B cell (primary cell): ENCODE results near the gene ZNF677. TPM values are rescaled to one million over a fixed set of nuclear protein-coding genes. Genes with fewer than 3 reads are reported as not detected.

Source experiments
- ATAC-seq: fragments of 200-7000 bp; cut with Tn5 transposase; one replicate; pipeline ENCODE4 v1.10.0; 2021; ENCODE audit warnings: low read depth, mild to moderate bottlenecking, moderate number of reproducible peaks, moderate library complexity
- CTCF ChIA-PET: fragments of 350-600 bp; sonication (Branson Sonifier 250); formaldehyde crosslinking; loops from one replicate; lab custom pipeline; 2021; ENCODE audit warnings: antibody characterized with exemption, inconsistent platforms; lab: Charles Lee
- POLR2A ChIA-PET: fragments of 350-600 bp; sonication (Branson Sonifier 250); formaldehyde crosslinking; loops from one replicate; lab custom pipeline; 2021; ENCODE audit warnings: antibody characterized with exemption; lab: Charles Lee
- DNase-seq: peaks from one replicate; pipeline ENCODE4 v3.0.0; 2013
- H2AFZ ChIP-seq: 2 replicates; pipeline ENCODE4 v1.6.1; 2012; ENCODE audit warnings: mild to moderate bottlenecking, low read depth, low read length; ENCODE audit not compliant: insufficient read depth, poor library complexity, severe bottlenecking
- H3K27ac ChIP-seq, 2 donors: 1 replicate in 1 of 2; 2 replicates in 1 of 2; pipeline ENCODE4 v1.5.1; 2012 to 2013; ENCODE audit warnings: low read length in 2 of 2, mild to moderate bottlenecking in 2 of 2, moderate library complexity in 1 of 2
- H3K27me3 ChIP-seq, 4 experiments: fragments of 200-600 bp in 1 of 4; sonication (generic) in 1 of 4; replicated peaks in 1 of 4; 1 replicate in 2 of 4; 2 replicates in 2 of 4; pipeline versions ENCODE4 v1.6.1 to v1.7.0; 2013 to 2016; ENCODE audit warnings: low read length in 3 of 4, mild to moderate bottlenecking in 2 of 4, mixed read lengths in 1 of 4, moderate library complexity in 1 of 4; ENCODE audit not compliant: insufficient read depth in 4 of 4, control insufficient read depth in 3 of 4; ENCODE audit errors: control extremely low read depth in 1 of 4
- H3K36me3 ChIP-seq, 2 experiments: replicated peaks in 1 of 2; 1 replicate in 1 of 2; 2 replicates in 1 of 2; pipeline versions ENCODE4 v1.6.1 to v1.7.1; 2013; ENCODE audit warnings: low read length in 1 of 2; ENCODE audit not compliant: insufficient read depth in 2 of 2, control insufficient read depth in 1 of 2; ENCODE audit errors: control extremely low read depth in 1 of 2, extremely low read depth in 1 of 2
- H3K4me1 ChIP-seq, 2 donors: fragments of 200-600 bp in 1 of 2; sonication (generic) in 1 of 2; 1 replicate in 1 of 2; 2 replicates in 1 of 2; pipeline versions ENCODE4 v1.5.1 to v1.6.1; 2013 to 2017; ENCODE audit warnings: low read length in 2 of 2; ENCODE audit not compliant: control insufficient read depth in 2 of 2, insufficient read depth in 2 of 2
- H3K4me2 ChIP-seq: replicated peaks from 2 replicates; pipeline ENCODE3; 2012; ENCODE audit warnings: mild to moderate bottlenecking, low read depth, low read length; ENCODE audit not compliant: poor library complexity, severe bottlenecking
- H3K4me3 ChIP-seq, 5 experiments: fragments of 200-600 bp in 1 of 5; sonication (generic) in 1 of 5; 1 replicate in 3 of 5; 2 replicates in 2 of 5; pipeline versions ENCODE4 v1.5.1 to v1.7.0; 2011 to 2016; ENCODE audit warnings: low read length in 4 of 5, mild to moderate bottlenecking in 4 of 5, low read depth in 2 of 5, control low read depth in 1 of 5, moderate library complexity in 1 of 5; ENCODE audit not compliant: insufficient read depth in 1 of 5; ENCODE audit errors: control extremely low read depth in 1 of 5, extremely low read depth in 1 of 5
- H3K79me2 ChIP-seq: fragments of 200-600 bp; sonication (generic); one replicate; pipeline ENCODE4 v1.6.0; 2016; ENCODE audit warnings: low read length; ENCODE audit not compliant: control insufficient read depth, insufficient read depth
- H3K9ac ChIP-seq: fragments of 200-600 bp; sonication (generic); 2 replicates; pipeline ENCODE4 v1.6.1; 2017; ENCODE audit warnings: mild to moderate bottlenecking, low read length, moderate library complexity
- H3K9me3 ChIP-seq, 3 donors: one replicate each; pipeline versions ENCODE4 v1.6.1 to v1.7.1; 2013; ENCODE audit warnings: low read length in 2 of 3; ENCODE audit not compliant: control insufficient read depth in 2 of 3, insufficient read depth in 1 of 3; ENCODE audit errors: control extremely low read depth in 1 of 3
- H4K20me1 ChIP-seq: 2 replicates; pipeline ENCODE4 v1.6.0; 2012; ENCODE audit warnings: mild to moderate bottlenecking, low read length; ENCODE audit not compliant: insufficient read depth, control insufficient read depth, poor library complexity, severe bottlenecking
- H3K27ac Mint-ChIP-seq: one replicate; pipeline ENCODE4 v1.8.0; 2021; ENCODE audit warnings: mixed read lengths
- H3K27me3 Mint-ChIP-seq: one replicate; pipeline ENCODE4 v1.8.0; 2021; ENCODE audit warnings: mixed read lengths
- H3K4me1 Mint-ChIP-seq: one replicate; pipeline ENCODE4 v1.8.0; 2021; ENCODE audit warnings: mixed read lengths
- H3K4me3 Mint-ChIP-seq: one replicate; pipeline ENCODE4 v1.8.0; 2021; ENCODE audit warnings: mixed read lengths
- H3K9me3 Mint-ChIP-seq: one replicate; pipeline ENCODE4 v1.8.0; 2022; ENCODE audit warnings: mixed read lengths; ENCODE audit not compliant: insufficient read depth
- EZH2 ChIP-seq: IDR thresholded peaks from 2 replicates; pipeline ENCODE4 v1.6.1; 2012; ENCODE audit warnings: borderline replicate concordance, low read depth, mild to moderate bottlenecking, moderate library complexity, low read length; ENCODE audit not compliant: insufficient read depth, poor library complexity, severe bottlenecking
- WGBS: methylation state at CpG from one replicate; pipeline ENCODE4 v1.1.5; 2013; ENCODE audit warnings: missing lambda C conversion rate; ENCODE audit not compliant: insufficient coverage; 5-methylcytosine and 5-hydroxymethylcytosine counted together
- intact Hi-C: fragments of 100-400 bp; cut with micrococcal nuclease; formaldehyde crosslinking; loops from one replicate; pipeline ENCODE4 v1.10.0; 2022
- polyA plus RNA-seq: library from polyadenylated mRNA; depleted of rRNA; stranded (reverse); fragments of >200 nt; gene quantifications from 2 replicates; pipeline ENCODE4 v1.2.3, GENCODE V29; 2012
- total RNA-seq, 2 donors: library from RNA; stranded (reverse); fragments of 120-200 nt in 1 of 2; gene quantifications; 1 replicate in 1 of 2; 2 replicates in 1 of 2; pipeline versions ENCODE4 v1.2.3 to v1.2.4, GENCODE V29; 2013 to 2022
- TF ChIP-seq, protein P1 (sequence below): fragments of 200-600 bp; IDR thresholded peaks from one replicate; pipeline ENCODE4 v1.8.0; 2022; ENCODE audit warnings: antibody characterized with exemption, mild to moderate bottlenecking

ZNF677 gene
- total and polyA plus RNA-seq, 2 donors (not counting 1 experiment from before 2014, with no cell fraction given) = 11.1 to 19.4 TPM

DNA sequence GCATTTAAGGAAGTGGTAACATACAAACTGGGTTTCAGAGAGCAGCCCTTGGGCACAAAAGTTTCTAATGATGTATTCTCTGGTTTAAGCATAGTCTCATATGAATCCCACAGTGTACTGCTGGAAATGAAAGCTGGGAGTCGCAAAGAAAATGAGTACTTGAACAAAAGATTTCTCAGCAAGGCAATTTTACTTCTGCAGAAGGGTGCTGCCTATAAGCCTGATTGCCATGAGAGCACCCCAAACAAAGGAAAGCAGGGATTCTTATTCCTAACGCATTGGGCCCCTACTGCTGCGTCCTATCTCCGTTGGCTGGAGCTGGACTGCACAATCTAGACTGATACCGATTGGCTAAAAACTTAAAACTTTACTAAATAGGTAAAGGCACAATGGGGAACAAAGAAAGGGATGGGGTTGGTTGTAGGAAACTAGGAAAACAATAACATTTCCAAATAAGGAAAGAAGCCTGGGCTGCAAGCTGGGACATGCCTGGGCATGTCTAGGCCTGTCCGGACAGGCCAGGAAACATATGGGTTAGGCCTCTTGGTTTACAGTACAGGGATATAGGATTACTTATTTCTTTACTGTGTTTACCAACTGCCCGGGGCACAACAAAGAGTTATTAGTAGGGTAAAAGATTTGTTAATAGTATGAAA is 40.2 kb upstream of the ZNF677 start:
- no peak overlapping the region for H3K27ac Mint-ChIP-seq
- no peak overlapping the region for H3K4me3 Mint-ChIP-seq
- Histone ChIP-seq H3K9me3 (peaks cover 2 to 54% (median 31%) of the 10 kb centered on the region in 3 donors), H3K4me2 (no peak overlapping the region), H3K79me2 (no peaks in the 10 kb centered on the region), H4K20me1 (no peaks in the 10 kb centered on the region), H3K4me1 (no peaks in the 10 kb centered on the region), H3K9ac (no peak overlapping the region), H3K36me3 (no peaks in the 10 kb centered on the region), H3K27me3 (no peaks in the 10 kb centered on the region), H3K27ac (no peak overlapping the region), H2AFZ (no peak overlapping the region), H3K4me3 (no peak overlapping the region)
- POLR2A ChIA-PET = no interaction called here
- DNase-seq (no peak), ATAC-seq (no peak)
- H3K4me1 Mint-ChIP-seq = no peaks in the 10 kb centered on the region
- no peaks in the 10 kb centered on the region for H3K27me3 Mint-ChIP-seq
- no peak for TF ChIP-seq EZH2
- TF ChIP-seq, protein P1, sequence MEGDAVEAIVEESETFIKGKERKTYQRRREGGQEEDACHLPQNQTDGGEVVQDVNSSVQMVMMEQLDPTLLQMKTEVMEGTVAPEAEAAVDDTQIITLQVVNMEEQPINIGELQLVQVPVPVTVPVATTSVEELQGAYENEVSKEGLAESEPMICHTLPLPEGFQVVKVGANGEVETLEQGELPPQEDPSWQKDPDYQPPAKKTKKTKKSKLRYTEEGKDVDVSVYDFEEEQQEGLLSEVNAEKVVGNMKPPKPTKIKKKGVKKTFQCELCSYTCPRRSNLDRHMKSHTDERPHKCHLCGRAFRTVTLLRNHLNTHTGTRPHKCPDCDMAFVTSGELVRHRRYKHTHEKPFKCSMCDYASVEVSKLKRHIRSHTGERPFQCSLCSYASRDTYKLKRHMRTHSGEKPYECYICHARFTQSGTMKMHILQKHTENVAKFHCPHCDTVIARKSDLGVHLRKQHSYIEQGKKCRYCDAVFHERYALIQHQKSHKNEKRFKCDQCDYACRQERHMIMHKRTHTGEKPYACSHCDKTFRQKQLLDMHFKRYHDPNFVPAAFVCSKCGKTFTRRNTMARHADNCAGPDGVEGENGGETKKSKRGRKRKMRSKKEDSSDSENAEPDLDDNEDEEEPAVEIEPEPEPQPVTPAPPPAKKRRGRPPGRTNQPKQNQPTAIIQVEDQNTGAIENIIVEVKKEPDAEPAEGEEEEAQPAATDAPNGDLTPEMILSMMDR = no peak
- peaks cover 17% of the 10 kb centered on the region for H3K9me3 Mint-ChIP-seq
- CTCF ChIA-PET = no interaction called here
- intact Hi-C loops = no loop called here
- WGBS = 100% methylated on average over 2 of the region's 7 CpGs

DNA sequence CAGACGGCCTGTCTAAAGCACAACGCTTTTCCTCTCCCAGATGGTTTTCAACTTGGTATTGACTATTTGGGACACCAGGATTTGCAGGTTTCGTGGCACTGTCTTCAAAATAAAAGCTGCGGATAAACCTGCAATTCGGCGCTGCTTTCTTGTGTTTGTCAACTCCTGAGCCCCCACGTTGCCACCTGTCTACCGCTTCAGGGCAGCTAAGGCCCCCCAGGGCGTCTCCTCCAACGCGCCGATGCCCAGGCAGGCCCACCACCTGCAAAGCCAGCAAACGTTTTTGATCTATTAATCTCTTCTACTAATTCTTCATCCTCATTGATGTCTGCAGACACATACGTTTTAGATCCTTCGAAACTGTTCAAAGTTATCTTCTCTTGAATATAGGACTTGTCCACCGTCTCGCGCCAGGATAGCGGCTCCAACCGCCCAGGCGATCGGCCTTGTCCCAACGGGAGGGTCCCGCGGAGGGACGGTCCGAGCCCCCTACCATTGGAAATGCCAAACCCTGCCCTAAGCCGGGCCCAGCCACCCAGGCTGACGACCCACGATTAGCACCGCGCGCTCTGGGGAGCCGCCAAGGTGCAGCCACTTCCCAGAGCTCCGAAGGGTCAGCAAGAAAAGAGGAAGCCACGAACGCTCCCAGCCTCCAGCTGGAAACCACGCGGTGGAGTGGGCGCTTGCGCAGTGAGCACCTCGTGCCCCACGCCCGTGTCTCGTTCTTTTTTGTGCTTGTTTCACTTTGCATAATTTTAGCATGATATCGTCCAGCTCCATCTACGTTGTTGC is 36.3 kb upstream of the ZNF677 start:
- TF ChIP-seq, protein P1 = no peak
- TF ChIP-seq EZH2 = no peak
- CTCF ChIA-PET = no interaction called here
- no peak for ATAC-seq

More for the DNA sequence above, 36.3 kb upstream of the ZNF677 start:
- Mint-ChIP-seq H3K4me3 (no peak overlapping the region), H3K27me3 (no peaks in the 10 kb centered on the region), H3K4me1 (no peaks in the 10 kb centered on the region), H3K27ac (no peak overlapping the region), H3K9me3 (peaks cover 14% of the 10 kb centered on the region)
- no peaks in the 10 kb centered on the region for H3K4me1 ChIP-seq
- no peak for DNase-seq
- H3K9me3 ChIP-seq = peaks cover 2 to 48% (median 26%) of the 10 kb centered on the region in 3 donors
- H4K20me1 ChIP-seq = no peaks in the 10 kb centered on the region
- H3K4me3 ChIP-seq = no peak overlapping the region
- H2AFZ ChIP-seq = no peak overlapping the region
- no peaks in the 10 kb centered on the region for H3K27me3 ChIP-seq
- H3K9ac ChIP-seq = no peak overlapping the region
- POLR2A ChIA-PET = no interaction called here
- WGBS = 91% methylated on average over 46 of the region's 47 CpGs
- no peaks in the 10 kb centered on the region for H3K79me2 ChIP-seq
- no peaks in the 10 kb centered on the region for H3K36me3 ChIP-seq
- no peak overlapping the region for H3K27ac ChIP-seq
- H3K4me2 ChIP-seq = no peak overlapping the region
- intact Hi-C loops = no loop called here
